ENCODE measurements around the gene MAP3K7CL.

The MAP3K7CL gene

DNA sequence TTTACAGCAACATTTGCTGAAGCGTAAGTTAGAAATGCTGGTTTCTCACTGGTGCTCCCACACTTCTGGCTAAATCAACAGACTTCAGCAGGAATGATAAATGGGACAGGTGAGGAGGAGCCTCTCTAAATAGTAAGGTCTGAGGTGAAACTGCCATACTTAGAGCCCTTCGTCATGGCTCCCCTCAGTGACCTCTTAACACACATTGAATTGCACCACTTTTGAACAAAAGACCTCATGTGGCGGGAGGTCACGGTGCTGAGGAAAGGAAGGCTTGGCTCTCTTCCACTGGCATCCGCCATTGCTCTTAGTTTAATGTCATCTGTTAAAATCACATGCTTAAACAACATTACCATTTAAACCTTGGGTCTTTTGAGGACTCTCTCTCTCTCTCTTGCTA, 3.4 kb downstream of the MAP3K7CL start:
- H3K36me3 ChIP-seq (replicated peaks; ENCODE audit: low read depth, low read length): peaks cover 6% of the 10 kb centered on the region
- no peak overlapping the region for H3K9ac ChIP-seq (ENCODE audit: low read length)
- H3K27ac ChIP-seq (ENCODE audit: low read length): no peak overlapping the region
- no peak overlapping the region for H3K4me2 ChIP-seq (ENCODE audit: low read length)
- H4K20me1 ChIP-seq (ENCODE audit: insufficient read depth, low read length): no peaks in the 10 kb centered on the region
- no peak overlapping the region for H3K4me3 ChIP-seq (ENCODE audit: low read length)
- H3K9me3 ChIP-seq (ENCODE audit: insufficient read depth, low read length): no peaks in the 10 kb centered on the region
- TF ChIP-seq, protein P1, sequence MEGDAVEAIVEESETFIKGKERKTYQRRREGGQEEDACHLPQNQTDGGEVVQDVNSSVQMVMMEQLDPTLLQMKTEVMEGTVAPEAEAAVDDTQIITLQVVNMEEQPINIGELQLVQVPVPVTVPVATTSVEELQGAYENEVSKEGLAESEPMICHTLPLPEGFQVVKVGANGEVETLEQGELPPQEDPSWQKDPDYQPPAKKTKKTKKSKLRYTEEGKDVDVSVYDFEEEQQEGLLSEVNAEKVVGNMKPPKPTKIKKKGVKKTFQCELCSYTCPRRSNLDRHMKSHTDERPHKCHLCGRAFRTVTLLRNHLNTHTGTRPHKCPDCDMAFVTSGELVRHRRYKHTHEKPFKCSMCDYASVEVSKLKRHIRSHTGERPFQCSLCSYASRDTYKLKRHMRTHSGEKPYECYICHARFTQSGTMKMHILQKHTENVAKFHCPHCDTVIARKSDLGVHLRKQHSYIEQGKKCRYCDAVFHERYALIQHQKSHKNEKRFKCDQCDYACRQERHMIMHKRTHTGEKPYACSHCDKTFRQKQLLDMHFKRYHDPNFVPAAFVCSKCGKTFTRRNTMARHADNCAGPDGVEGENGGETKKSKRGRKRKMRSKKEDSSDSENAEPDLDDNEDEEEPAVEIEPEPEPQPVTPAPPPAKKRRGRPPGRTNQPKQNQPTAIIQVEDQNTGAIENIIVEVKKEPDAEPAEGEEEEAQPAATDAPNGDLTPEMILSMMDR (IDR thresholded peaks at IDR 0.05; ENCODE audit: low read depth, low read length): no peak
- TF ChIP-seq EZH2phosphoT487 (IDR thresholded peaks at IDR 0.05; ENCODE audit: low read depth): no peak
- H3K4me1 ChIP-seq (ENCODE audit: low read length): no peaks in the 10 kb centered on the region
- no peak overlapping the region for H2AFZ ChIP-seq (ENCODE audit: low read depth, low read length)
- H3K79me2 ChIP-seq (ENCODE audit: low read length): no peaks in the 10 kb centered on the region
- no peaks in the 10 kb centered on the region for H3K27me3 ChIP-seq (ENCODE audit: low read depth, low read length)

DNA sequence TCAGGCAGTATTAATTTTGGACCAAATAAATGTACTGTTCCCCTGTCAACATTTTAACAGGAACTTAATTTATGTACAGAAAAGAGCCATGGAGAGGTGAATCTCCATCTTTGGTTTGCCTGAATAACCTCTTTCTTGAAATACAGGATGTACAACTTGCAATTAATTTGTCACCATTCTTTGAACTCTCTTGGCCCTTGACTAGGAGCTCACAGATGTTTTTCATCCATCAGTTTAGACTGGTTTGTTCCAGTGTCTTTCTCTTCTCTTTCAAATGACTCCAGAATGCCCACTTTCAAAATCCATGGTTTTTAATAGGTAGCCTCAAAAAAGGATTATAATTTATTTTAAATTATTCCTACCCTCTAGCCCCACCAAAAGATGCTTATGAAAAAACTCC, 5.0 kb downstream of the MAP3K7CL start:
- Histone ChIP-seq H3K79me2 (ENCODE audit: low read length) (no peaks in the 10 kb centered on the region), H3K4me1 (ENCODE audit: low read length) (no peaks in the 10 kb centered on the region), H3K9me3 (ENCODE audit: insufficient read depth, low read length) (no peaks in the 10 kb centered on the region), H3K9ac (ENCODE audit: low read length) (no peak overlapping the region), H3K4me3 (ENCODE audit: low read length) (no peak overlapping the region), H3K4me2 (ENCODE audit: low read length) (no peak overlapping the region), H3K27ac (ENCODE audit: low read length) (no peak overlapping the region), H3K36me3 (replicated peaks; ENCODE audit: low read depth, low read length) (no peaks in the 10 kb centered on the region), H3K27me3 (ENCODE audit: low read depth, low read length) (no peaks in the 10 kb centered on the region), H4K20me1 (ENCODE audit: insufficient read depth, low read length) (no peaks in the 10 kb centered on the region), H2AFZ (ENCODE audit: low read depth, low read length) (no peak overlapping the region)
- no peak for TF ChIP-seq EZH2phosphoT487 (IDR thresholded peaks at IDR 0.05; ENCODE audit: low read depth)
- TF ChIP-seq, protein P1 (IDR thresholded peaks at IDR 0.05; ENCODE audit: low read depth, low read length): no peak

DNA sequence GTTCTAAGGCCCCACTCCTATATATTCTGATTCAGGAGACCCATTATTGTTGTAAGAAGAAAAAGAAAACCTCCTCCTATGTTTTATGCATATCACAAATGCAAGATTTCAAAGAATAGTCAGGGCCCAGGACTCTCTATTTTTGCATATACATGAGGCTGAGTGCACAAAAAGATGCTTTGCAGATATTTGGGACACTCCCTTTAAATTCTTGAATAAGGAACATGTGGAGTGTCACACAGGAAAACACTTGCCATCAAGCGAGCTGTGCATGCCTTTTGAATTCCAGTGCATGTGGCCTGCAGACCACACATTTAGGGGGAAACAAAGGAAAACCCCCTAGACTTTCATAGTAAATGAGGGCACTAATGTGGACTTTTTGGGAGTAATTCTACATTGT, 5.6 kb downstream of the MAP3K7CL start:
- H3K4me2 ChIP-seq (ENCODE audit: low read length): no peak overlapping the region
- no peaks in the 10 kb centered on the region for H4K20me1 ChIP-seq (ENCODE audit: insufficient read depth, low read length)
- H3K9ac ChIP-seq (ENCODE audit: low read length): no peak overlapping the region
- H3K79me2 ChIP-seq (ENCODE audit: low read length): no peaks in the 10 kb centered on the region
- no peaks in the 10 kb centered on the region for H3K4me1 ChIP-seq (ENCODE audit: low read length)
- TF ChIP-seq, protein P1 (IDR thresholded peaks at IDR 0.05; ENCODE audit: low read depth, low read length): no peak
- no peak for TF ChIP-seq EZH2phosphoT487 (IDR thresholded peaks at IDR 0.05; ENCODE audit: low read depth)
- no peak overlapping the region for H2AFZ ChIP-seq (ENCODE audit: low read depth, low read length)
- no peaks in the 10 kb centered on the region for H3K27me3 ChIP-seq (ENCODE audit: low read depth, low read length)
- H3K27ac ChIP-seq (ENCODE audit: low read length): no peak overlapping the region
- H3K4me3 ChIP-seq (ENCODE audit: low read length): no peak overlapping the region
- no peaks in the 10 kb centered on the region for H3K36me3 ChIP-seq (replicated peaks; ENCODE audit: low read depth, low read length)
- no peaks in the 10 kb centered on the region for H3K9me3 ChIP-seq (ENCODE audit: insufficient read depth, low read length)

DNA sequence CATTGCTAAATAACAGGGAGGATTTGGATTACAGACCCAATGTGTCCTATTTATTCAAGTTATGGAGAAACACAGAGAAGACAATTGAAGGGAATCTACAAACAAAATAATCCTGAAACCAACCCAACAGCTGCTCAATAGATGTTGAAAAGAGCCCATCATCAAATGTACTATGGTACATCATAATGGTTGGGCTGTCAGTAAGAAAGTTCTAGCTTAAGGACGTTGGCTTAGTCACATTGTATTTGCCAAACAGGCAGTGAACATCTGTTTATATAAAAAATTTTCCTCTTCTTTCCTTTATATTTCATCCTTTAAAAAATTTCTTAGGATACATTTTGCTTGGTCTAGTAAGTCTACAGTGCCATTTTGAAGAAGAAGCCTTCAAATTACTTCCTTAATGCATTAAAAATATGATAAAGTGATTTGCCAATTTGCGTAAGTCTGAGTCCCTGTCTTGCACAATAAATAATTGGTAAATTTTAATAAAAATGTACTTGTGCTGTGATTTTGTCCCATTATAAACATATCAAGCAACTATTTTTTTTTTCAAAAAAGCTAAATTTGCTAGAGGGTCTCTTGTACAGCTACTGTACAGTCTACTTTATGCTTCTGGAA, 14.4 kb downstream of the MAP3K7CL start:
- Histone ChIP-seq H3K36me3 (replicated peaks; ENCODE audit: low read depth, low read length) (peaks cover 2% of the 10 kb centered on the region), H3K79me2 (ENCODE audit: low read length) (no peaks in the 10 kb centered on the region), H3K4me3 (ENCODE audit: low read length) (no peak overlapping the region), H3K4me1 (ENCODE audit: low read length) (no peaks in the 10 kb centered on the region), H4K20me1 (ENCODE audit: insufficient read depth, low read length) (no peaks in the 10 kb centered on the region), H3K27me3 (ENCODE audit: low read depth, low read length) (no peaks in the 10 kb centered on the region), H2AFZ (ENCODE audit: low read depth, low read length) (no peak overlapping the region), H3K4me2 (ENCODE audit: low read length) (no peak overlapping the region), H3K27ac (ENCODE audit: low read length) (no peak overlapping the region), H3K9me3 (ENCODE audit: insufficient read depth, low read length) (no peaks in the 10 kb centered on the region), H3K9ac (ENCODE audit: low read length) (no peak overlapping the region)
- TF ChIP-seq, protein P1 (IDR thresholded peaks at IDR 0.05; ENCODE audit: low read depth, low read length): no peak
- TF ChIP-seq EZH2phosphoT487 (IDR thresholded peaks at IDR 0.05; ENCODE audit: low read depth): no peak

All from OCI-LY3 (cell line).